ENCODE measurements around the gene PSMD1.

Gene PSMD1

DNA sequence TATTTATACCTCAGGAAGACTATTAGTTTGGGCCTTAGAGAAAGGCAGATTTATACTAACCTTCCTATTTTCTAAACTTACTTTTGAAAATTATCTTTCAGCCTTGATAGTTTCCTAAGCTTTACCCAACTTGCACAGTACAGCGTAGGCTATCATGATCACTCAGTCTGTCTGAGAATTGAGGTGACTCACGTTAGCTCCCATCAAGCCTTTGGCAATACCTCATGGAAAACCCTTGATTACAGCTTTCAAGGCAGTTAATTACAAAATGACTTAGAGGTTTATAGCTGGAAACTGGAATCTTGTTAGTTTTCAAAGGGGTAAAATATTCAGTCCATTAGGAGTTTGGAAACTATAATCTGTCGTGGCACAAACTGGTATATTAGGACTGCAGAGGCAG is 115.4 kb downstream of the PSMD1 start:
- no peak for TF ChIP-seq TAF1 (IDR thresholded peaks at IDR 0.05; ENCODE audit: low read depth)
- TF ChIP-seq RAD21 (IDR thresholded peaks at IDR 0.05; ENCODE audit: low read depth): no peak
- no peak for TF ChIP-seq EP300 (IDR thresholded peaks at IDR 0.05; ENCODE audit: borderline replicate concordance)
- TF ChIP-seq YY1 (IDR thresholded peaks at IDR 0.05; ENCODE audit: low read depth): no peak
- TF ChIP-seq CREB1 (IDR thresholded peaks at IDR 0.05; ENCODE audit: low read depth): no peak
- TF ChIP-seq, protein P1, sequence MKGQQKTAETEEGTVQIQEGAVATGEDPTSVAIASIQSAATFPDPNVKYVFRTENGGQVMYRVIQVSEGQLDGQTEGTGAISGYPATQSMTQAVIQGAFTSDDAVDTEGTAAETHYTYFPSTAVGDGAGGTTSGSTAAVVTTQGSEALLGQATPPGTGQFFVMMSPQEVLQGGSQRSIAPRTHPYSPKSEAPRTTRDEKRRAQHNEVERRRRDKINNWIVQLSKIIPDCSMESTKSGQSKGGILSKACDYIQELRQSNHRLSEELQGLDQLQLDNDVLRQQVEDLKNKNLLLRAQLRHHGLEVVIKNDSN (IDR thresholded peaks at IDR 0.05): no peak
- no peak for TF ChIP-seq CEBPB (IDR thresholded peaks at IDR 0.05)
- no peak for TF ChIP-seq ZBTB7A (IDR thresholded peaks at IDR 0.05; ENCODE audit: low read depth)
- no peak for TF ChIP-seq TEAD4 (IDR thresholded peaks at IDR 0.05)
- TF ChIP-seq FOXM1 (IDR thresholded peaks at IDR 0.05; ENCODE audit: borderline replicate concordance, low read depth): no peak
- TF ChIP-seq EGR1 (IDR thresholded peaks at IDR 0.05): no peak
- TF ChIP-seq, protein P2, sequence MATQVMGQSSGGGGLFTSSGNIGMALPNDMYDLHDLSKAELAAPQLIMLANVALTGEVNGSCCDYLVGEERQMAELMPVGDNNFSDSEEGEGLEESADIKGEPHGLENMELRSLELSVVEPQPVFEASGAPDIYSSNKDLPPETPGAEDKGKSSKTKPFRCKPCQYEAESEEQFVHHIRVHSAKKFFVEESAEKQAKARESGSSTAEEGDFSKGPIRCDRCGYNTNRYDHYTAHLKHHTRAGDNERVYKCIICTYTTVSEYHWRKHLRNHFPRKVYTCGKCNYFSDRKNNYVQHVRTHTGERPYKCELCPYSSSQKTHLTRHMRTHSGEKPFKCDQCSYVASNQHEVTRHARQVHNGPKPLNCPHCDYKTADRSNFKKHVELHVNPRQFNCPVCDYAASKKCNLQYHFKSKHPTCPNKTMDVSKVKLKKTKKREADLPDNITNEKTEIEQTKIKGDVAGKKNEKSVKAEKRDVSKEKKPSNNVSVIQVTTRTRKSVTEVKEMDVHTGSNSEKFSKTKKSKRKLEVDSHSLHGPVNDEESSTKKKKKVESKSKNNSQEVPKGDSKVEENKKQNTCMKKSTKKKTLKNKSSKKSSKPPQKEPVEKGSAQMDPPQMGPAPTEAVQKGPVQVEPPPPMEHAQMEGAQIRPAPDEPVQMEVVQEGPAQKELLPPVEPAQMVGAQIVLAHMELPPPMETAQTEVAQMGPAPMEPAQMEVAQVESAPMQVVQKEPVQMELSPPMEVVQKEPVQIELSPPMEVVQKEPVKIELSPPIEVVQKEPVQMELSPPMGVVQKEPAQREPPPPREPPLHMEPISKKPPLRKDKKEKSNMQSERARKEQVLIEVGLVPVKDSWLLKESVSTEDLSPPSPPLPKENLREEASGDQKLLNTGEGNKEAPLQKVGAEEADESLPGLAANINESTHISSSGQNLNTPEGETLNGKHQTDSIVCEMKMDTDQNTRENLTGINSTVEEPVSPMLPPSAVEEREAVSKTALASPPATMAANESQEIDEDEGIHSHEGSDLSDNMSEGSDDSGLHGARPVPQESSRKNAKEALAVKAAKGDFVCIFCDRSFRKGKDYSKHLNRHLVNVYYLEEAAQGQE (IDR thresholded peaks at IDR 0.05; ENCODE audit: low read depth): no peak
- TF ChIP-seq NFIC (IDR thresholded peaks at IDR 0.05): no peak
- TF ChIP-seq, protein P3, sequence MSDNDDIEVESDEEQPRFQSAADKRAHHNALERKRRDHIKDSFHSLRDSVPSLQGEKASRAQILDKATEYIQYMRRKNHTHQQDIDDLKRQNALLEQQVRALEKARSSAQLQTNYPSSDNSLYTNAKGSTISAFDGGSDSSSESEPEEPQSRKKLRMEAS (IDR thresholded peaks at IDR 0.05): no peak
- no peak for TF ChIP-seq TCF12 (IDR thresholded peaks at IDR 0.05; ENCODE audit: low read depth)

DNA sequence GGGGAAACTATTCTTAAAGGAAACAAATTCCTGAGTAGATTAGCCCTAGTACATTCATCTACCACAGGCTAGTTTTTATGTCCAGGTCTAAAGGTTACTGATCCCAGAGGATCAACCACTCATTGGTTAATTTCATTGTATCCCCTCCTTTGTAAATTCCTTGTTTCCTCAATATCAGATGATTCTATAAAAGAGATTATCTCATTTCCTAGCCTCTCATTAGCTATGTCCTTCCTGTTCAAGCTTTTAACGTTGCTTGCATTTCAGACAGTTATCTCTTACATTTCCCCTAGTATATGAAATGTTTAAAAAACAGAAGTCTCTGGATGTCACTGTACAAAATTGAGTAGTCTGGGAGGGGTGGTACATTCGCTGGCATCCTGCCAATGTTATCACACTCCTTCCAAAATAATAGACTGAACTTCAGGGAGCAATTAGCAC is 117.6 kb downstream of the PSMD1 start:
- TF ChIP-seq NFIC (IDR thresholded peaks at IDR 0.05): peak; percentile 30; the same call in 1 of the 2 replicates
- no peak for TF ChIP-seq EGR1 (IDR thresholded peaks at IDR 0.05)
- TF ChIP-seq CREB1 (IDR thresholded peaks at IDR 0.05; ENCODE audit: low read depth): no peak

DNA sequence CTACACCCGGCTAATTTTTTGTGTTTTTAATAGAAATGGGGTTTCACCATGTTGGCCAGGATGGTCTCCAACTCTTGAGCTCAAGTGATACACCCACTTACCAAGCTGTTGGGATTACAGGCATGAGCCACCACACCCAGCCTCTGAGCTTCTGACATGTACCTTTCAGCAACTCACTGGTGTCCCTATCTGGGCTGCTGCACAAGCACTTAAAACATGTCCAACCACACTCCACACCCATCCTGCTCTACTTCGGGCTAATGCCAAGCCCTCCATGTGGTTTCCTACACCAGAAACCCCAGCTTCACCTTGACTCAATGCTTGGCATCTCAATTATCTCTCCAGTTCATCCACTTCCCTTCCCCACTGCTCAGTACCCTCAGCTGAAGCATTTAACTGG is 119.4 kb downstream of the PSMD1 start:
- no peak for TF ChIP-seq RAD21 (IDR thresholded peaks at IDR 0.05; ENCODE audit: low read depth)

DNA sequence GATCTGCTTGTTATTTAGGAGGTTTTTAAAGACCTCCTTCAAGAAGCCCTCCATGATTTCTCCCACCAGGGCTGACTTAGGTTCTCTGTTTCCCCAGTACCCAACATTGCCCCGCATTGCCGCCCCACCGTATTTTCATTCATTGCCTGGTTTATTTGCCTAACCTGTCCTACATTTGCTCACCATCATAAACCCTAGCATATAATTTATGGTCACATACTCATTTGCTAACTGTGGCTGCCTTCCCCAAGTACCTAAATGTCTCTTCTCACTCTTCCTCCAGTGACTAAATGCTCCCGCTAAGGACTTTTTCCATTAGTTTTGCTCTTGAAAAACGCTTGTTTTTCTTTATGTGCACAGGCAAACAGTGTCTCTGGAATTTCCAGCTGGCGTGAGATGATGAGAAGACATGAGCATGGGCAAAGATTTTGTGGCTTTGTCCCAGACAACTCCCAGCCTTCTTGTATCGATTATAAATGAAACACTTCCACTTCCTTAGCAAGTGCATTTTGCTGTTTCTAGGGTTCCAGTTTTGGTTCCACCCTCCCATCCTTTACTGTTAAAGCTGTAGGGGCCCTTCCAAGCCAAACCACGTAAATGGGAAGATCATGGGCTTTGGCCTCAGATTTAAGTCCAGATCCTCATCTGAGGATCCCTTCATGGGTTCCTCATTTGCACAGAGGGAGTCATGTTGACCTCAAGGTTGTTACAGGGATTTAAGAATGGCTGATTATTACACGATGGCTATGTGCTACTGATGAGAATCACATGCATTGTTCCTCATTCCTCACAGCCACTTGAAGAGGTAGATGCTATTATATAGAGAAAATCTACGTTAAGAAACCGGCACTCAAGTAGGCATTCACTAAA is 120.7 kb downstream of the PSMD1 start:
- TF ChIP-seq CEBPB (IDR thresholded peaks at IDR 0.05): no peak
- TF ChIP-seq EGR1 (IDR thresholded peaks at IDR 0.05): no peak
- no peak for TF ChIP-seq NFIC (IDR thresholded peaks at IDR 0.05)
- TF ChIP-seq FOXM1 (IDR thresholded peaks at IDR 0.05; ENCODE audit: borderline replicate concordance, low read depth): no peak
- TF ChIP-seq, protein P1 (IDR thresholded peaks at IDR 0.05): no peak
- no peak for TF ChIP-seq YY1 (IDR thresholded peaks at IDR 0.05; ENCODE audit: low read depth)
- no peak for TF ChIP-seq TEAD4 (IDR thresholded peaks at IDR 0.05)
- TF ChIP-seq, protein P3 (IDR thresholded peaks at IDR 0.05): no peak
- TF ChIP-seq, protein P2 (IDR thresholded peaks at IDR 0.05; ENCODE audit: low read depth): no peak
- TF ChIP-seq EP300 (IDR thresholded peaks at IDR 0.05; ENCODE audit: borderline replicate concordance): no peak
- TF ChIP-seq RAD21 (IDR thresholded peaks at IDR 0.05; ENCODE audit: low read depth): no peak
- no peak for TF ChIP-seq TCF12 (IDR thresholded peaks at IDR 0.05; ENCODE audit: low read depth)
- TF ChIP-seq TAF1 (IDR thresholded peaks at IDR 0.05; ENCODE audit: low read depth): no peak

DNA sequence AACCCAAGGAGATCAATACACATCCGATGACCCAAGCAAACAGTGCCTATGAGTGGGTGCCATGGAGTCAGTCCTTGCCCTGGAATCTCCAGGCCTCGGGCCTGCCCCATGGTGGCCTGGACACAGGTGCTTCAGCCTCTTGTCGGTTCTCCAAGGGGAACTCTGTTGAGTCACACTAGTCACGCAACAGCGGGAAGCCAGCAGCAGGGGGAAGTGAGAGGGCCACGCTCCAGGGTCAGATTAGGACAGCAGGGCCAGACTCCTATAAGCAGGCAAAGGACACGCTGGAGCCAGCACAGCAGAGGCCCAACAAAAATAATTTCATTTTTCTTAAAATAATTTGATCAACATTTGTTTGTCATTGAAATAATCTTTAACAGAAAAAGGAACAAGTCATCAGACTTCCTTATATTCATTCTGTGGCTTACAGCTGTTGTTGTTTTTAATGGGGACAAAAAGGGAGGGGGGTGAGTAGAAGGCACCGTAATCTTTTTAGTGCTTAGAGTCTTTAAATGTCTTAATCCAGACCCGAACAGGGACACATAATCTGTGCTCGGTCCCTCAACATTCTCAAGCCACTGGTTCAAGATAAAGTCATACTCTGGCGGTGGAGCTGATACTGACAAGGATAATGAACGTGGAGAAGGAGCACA is 125.3 kb downstream of the PSMD1 start:
- TF ChIP-seq CEBPB (IDR thresholded peaks at IDR 0.05) (no peak), FOXM1 (IDR thresholded peaks at IDR 0.05; ENCODE audit: borderline replicate concordance, low read depth) (no peak)
- TF ChIP-seq, protein P2 (IDR thresholded peaks at IDR 0.05; ENCODE audit: low read depth): no peak
